SK-N-SH (cell line): ENCODE data around the gene MSMP. TPM values are rescaled to one million over a fixed set of nuclear protein-coding genes. Genes with fewer than 3 reads are reported as not detected.
A peak's percentile ranks its signal among the peaks of the same experiment; 100 is the strongest.

Source experiments
- CTCF ChIA-PET: fragments of 300-600, 350-600 bp; formaldehyde crosslinking; extraction: SDS; loops from one replicate; lab custom pipeline; 2021; lab: Yijun Ruan, JAX
- POLR2A ChIA-PET: fragments of 350-600 bp; sonication (Branson Sonifier 250); formaldehyde crosslinking; extraction: SDS; loops from one replicate; lab custom pipeline; 2020; ENCODE audit warnings: antibody characterized with exemption, inconsistent platforms; lab: Yijun Ruan, JAX
- DNase-seq: peaks from one replicate; pipeline ENCODE4 v3.0.0; 2012
- H2AFZ ChIP-seq: fragments of 200-600 bp; sonication (generic); 2 replicates; pipeline ENCODE4 v1.8.1; 2016; ENCODE audit warnings: antibody characterized with exemption, mild to moderate bottlenecking, low read depth
- H3F3A ChIP-seq: fragments of 200-600 bp; sonication (generic); replicated peaks from 2 replicates; pipeline ENCODE3; 2016; ENCODE audit warnings: antibody characterized with exemption, mild to moderate bottlenecking; ENCODE audit not compliant: insufficient read depth
- H3K27ac ChIP-seq, 2 experiments: fragments of 200-500 bp in 1 of 2; fragments of 200-600 bp in 1 of 2; sonication (Bioruptor generic) in 1 of 2; sonication (generic), shearing (Covaris generic) in 1 of 2; 2 replicates each; pipeline versions ENCODE4 v1.5.1 to v1.6.1; 2014 to 2016; ENCODE audit warnings: low read depth in 2 of 2, inconsistent platforms in 1 of 2, low read length in 1 of 2, mild to moderate bottlenecking in 1 of 2, mixed read lengths in 1 of 2
- H3K27me3 ChIP-seq: fragments of 200-600 bp; sonication (generic), shearing (Covaris generic); 2 replicates; pipeline ENCODE4 v1.6.1; 2016; ENCODE audit warnings: mixed run types; ENCODE audit not compliant: insufficient read depth
- H3K36me3 ChIP-seq, 2 experiments: fragments of 200-500 bp in 1 of 2; fragments of 200-600 bp in 1 of 2; sonication (Bioruptor generic) in 1 of 2; sonication (generic) in 1 of 2; replicated peaks in 1 of 2; 2 replicates each; pipeline versions ENCODE3 to v1.5.1; 2014 to 2016; ENCODE audit warnings: low read length in 1 of 2, mild to moderate bottlenecking in 1 of 2; ENCODE audit not compliant: insufficient read depth in 2 of 2, control insufficient read depth in 1 of 2
- H3K4me1 ChIP-seq, 2 experiments: fragments of 200-500 bp in 1 of 2; fragments of 200-600 bp in 1 of 2; sonication (Bioruptor generic) in 1 of 2; sonication (generic), shearing (Covaris generic) in 1 of 2; 2 replicates each; pipeline versions ENCODE4 v1.5.1 to v1.6.1; 2014 to 2016; ENCODE audit warnings: low read depth in 1 of 2, low read length in 1 of 2, mixed run types in 1 of 2; ENCODE audit not compliant: insufficient read depth in 2 of 2, control insufficient read depth in 1 of 2
- H3K4me2 ChIP-seq: fragments of 200-600 bp; sonication (generic), shearing (Covaris generic); 2 replicates; pipeline ENCODE4 v1.6.1; 2017; ENCODE audit warnings: mixed run types
- H3K4me3 ChIP-seq, 2 experiments: fragments of 200-500 bp in 1 of 2; fragments of 200-600 bp in 1 of 2; sonication (Bioruptor generic) in 1 of 2; sonication (generic), shearing (Covaris generic) in 1 of 2; 2 replicates each; pipeline versions ENCODE4 v1.5.1 to v1.8.1; 2014 to 2016; ENCODE audit warnings: low read depth in 2 of 2, inconsistent platforms in 1 of 2, low read length in 1 of 2, mild to moderate bottlenecking in 1 of 2, mixed read lengths in 1 of 2, moderate library complexity in 1 of 2
- H3K79me2 ChIP-seq: fragments of 200-600 bp; sonication (generic); 2 replicates; pipeline ENCODE4 v1.8.1; 2017; ENCODE audit warnings: mild to moderate bottlenecking; ENCODE audit not compliant: insufficient read depth
- H3K9ac ChIP-seq: fragments of 200-600 bp; sonication (generic); 2 replicates; pipeline ENCODE4 v1.6.1; 2017; ENCODE audit warnings: mixed run types
- H3K9me2 ChIP-seq: fragments of 200-600 bp; sonication (generic); 2 replicates; pipeline ENCODE4 v1.6.1; 2017; ENCODE audit warnings: mixed run types
- H3K9me3 ChIP-seq: fragments of 200-600 bp; sonication (generic); 2 replicates; pipeline ENCODE4 v1.6.1; 2017; ENCODE audit warnings: mixed run types, mild to moderate bottlenecking, moderate library complexity
- H4K20me1 ChIP-seq: fragments of 200-600 bp; sonication (generic); 2 replicates; pipeline ENCODE4 v1.6.1; 2017; ENCODE audit warnings: mild to moderate bottlenecking, mixed run types; ENCODE audit not compliant: insufficient read depth
- CHD2 ChIP-seq: fragments of 150-350 bp; IDR thresholded peaks from 2 replicates; pipeline ENCODE4 v1.6.1; 2018; ENCODE audit warnings: low read length; ENCODE audit not compliant: partially characterized antibody
- ELF1 ChIP-seq: IDR thresholded peaks from 2 replicates; pipeline ENCODE4 v1.4.0; 2012
- EZH2phosphoT487 ChIP-seq: fragments of 200-600 bp; sonication (generic); IDR thresholded peaks from 2 replicates; pipeline ENCODE4 v1.6.1; 2017; ENCODE audit warnings: low read depth, mixed run types, mild to moderate bottlenecking, antibody characterized with exemption, moderate library complexity, borderline replicate concordance
- FOSL2 ChIP-seq: IDR thresholded peaks from 2 replicates; pipeline ENCODE4 v1.4.0; 2012; ENCODE audit warnings: low read depth, mild to moderate bottlenecking, moderate library complexity, borderline replicate concordance
- FOXJ3 ChIP-seq: sonication (generic); formaldehyde crosslinking; IDR thresholded peaks from 2 replicates; pipeline ENCODE4 v1.5.1; 2020; ENCODE audit warnings: mild to moderate bottlenecking, missing genetic modification reagents
- GABPA ChIP-seq: IDR thresholded peaks from 2 replicates; pipeline ENCODE4 v1.4.0; 2012; ENCODE audit warnings: low read depth, mild to moderate bottlenecking
- GATA2 ChIP-seq: sonication (generic); formaldehyde crosslinking; IDR thresholded peaks from 2 replicates; pipeline ENCODE4 v1.5.0; 2020; ENCODE audit warnings: mild to moderate bottlenecking, missing genetic modification reagents
- IRF3 ChIP-seq: fragments of 150-350 bp; IDR thresholded peaks from 2 replicates; pipeline ENCODE4 v1.6.1; 2016; ENCODE audit warnings: mild to moderate bottlenecking, low read depth, low read length
- JUND ChIP-seq: IDR thresholded peaks from 2 replicates; pipeline ENCODE4 v1.4.0; 2012
- MAX ChIP-seq: IDR thresholded peaks from 2 replicates; pipeline ENCODE4 v1.4.0; 2012; ENCODE audit warnings: low read depth
- MXI1 ChIP-seq: IDR thresholded peaks from 2 replicates; pipeline ENCODE4 v1.6.1; 2012; ENCODE audit warnings: mild to moderate bottlenecking, low read depth, low read length, improper control_type of control experiment
- NFIC ChIP-seq: IDR thresholded peaks from 2 replicates; pipeline ENCODE4 v1.4.0; 2012; ENCODE audit warnings: borderline replicate concordance
- PBX3 ChIP-seq: IDR thresholded peaks from 2 replicates; pipeline ENCODE4; 2012
- POLR2AphosphoS5 ChIP-seq: IDR thresholded peaks from 2 replicates; pipeline ENCODE4 v1.6.1; 2012; ENCODE audit warnings: low read depth, low read length
- RAD21 ChIP-seq: IDR thresholded peaks from 2 replicates; pipeline ENCODE4 v1.6.1; 2012; ENCODE audit warnings: mild to moderate bottlenecking, low read length
- RCOR1 ChIP-seq: fragments of 150-350 bp; IDR thresholded peaks from 2 replicates; pipeline ENCODE4 v1.6.1; 2017; ENCODE audit warnings: antibody characterized with exemption, low read length
- RXRA ChIP-seq: IDR thresholded peaks from 2 replicates; pipeline ENCODE4 v1.4.0; 2012; ENCODE audit warnings: low read depth, mild to moderate bottlenecking, borderline replicate concordance
- SIN3A ChIP-seq: IDR thresholded peaks from 2 replicates; pipeline ENCODE4 v1.6.1; 2012; ENCODE audit warnings: low read depth, mild to moderate bottlenecking, low read length, moderate library complexity, borderline replicate concordance
- SMC3 ChIP-seq: IDR thresholded peaks from 2 replicates; pipeline ENCODE4 v1.6.1; 2012; ENCODE audit warnings: low read depth, low read length, improper control_type of control experiment
- TCF12 ChIP-seq: IDR thresholded peaks from 2 replicates; pipeline ENCODE4 v1.4.0; 2012
- TEAD4 ChIP-seq: IDR thresholded peaks from 2 replicates; pipeline ENCODE4 v1.4.0; 2012; ENCODE audit warnings: mild to moderate bottlenecking, borderline replicate concordance; ENCODE audit not compliant: insufficient read depth
- USF2 ChIP-seq: fragments of 150-350 bp; IDR thresholded peaks from 2 replicates; pipeline ENCODE4 v1.6.1; 2017; ENCODE audit warnings: antibody characterized with exemption, low read length, low read depth, borderline replicate concordance
- YY1 ChIP-seq: IDR thresholded peaks from 2 replicates; pipeline ENCODE4 v1.4.0; 2012; ENCODE audit warnings: low read depth, mild to moderate bottlenecking
- ZBTB33 ChIP-seq: IDR thresholded peaks from 2 replicates; pipeline ENCODE4 v1.4.0; 2012; ENCODE audit warnings: low read depth, borderline replicate concordance
- WGBS: methylation state at CpG from one replicate; pipeline ENCODE4 v1.1.6; 2017; ENCODE audit warnings: low lambda C conversion rate; 5-methylcytosine and 5-hydroxymethylcytosine counted together
- polyA plus RNA-seq, 3 experiments: library from polyadenylated mRNA; depleted of rRNA; stranded (reverse); fragments of >200 nt; gene quantifications; 2 replicates each; pipeline ENCODE4 v1.2.3, GENCODE V29; 2012

Gene MSMP
- polyA plus RNA-seq, 1 of the 3 experiments (the other 2 are of a cell fraction): 1.2 TPM

- Histone ChIP-seq H3K79me2 (peaks cover 35% of the 10 kb centered on the region), H3K9me2 (no peaks in the 10 kb centered on the region), H3K9me3 (no peaks in the 10 kb centered on the region), H2AFZ (no peak overlapping the region), H3K9ac (no peak overlapping the region), H3K27me3 (no peaks in the 10 kb centered on the region), H4K20me1 (peaks cover 3% of the 10 kb centered on the region; the same call in 1 of the 2 replicates), H3K36me3 (peaks cover 57 to 69% of the 10 kb centered on the region in 2 experiments), H3F3A (peaks cover 55% of the 10 kb centered on the region), H3K4me1 (peaks cover 11 to 13% of the 10 kb centered on the region in 2 experiments; a peak in 3 of 4 replicates), H3K4me2 (no peak overlapping the region), H3K4me3 (no peak overlapping the region), H3K27ac (peak overlapping the region in 1 of 2 experiments; percentile 10; a peak in 1 of 4 replicates)
- DNase-seq: no peak
- TF ChIP-seq JUND (no peak), TCF12 (no peak), MXI1 (no peak), TEAD4 (no peak), ELF1 (no peak), NFIC (no peak), RXRA (no peak), SMC3 (no peak), MAX (no peak), POLR2AphosphoS5 (no peak), YY1 (no peak)
- POLR2A ChIA-PET: interaction anchor here (0.9 to 1.1 kb wide), 2 partner anchors 12 to 20 kb away, joined by 3 to 5 read pairs; partner anchors contain the start of genes GBA2 and RGP1
- CTCF ChIA-PET: interaction anchor here (1.0 to 6.5 kb wide), 6 partner anchors 10 to 79 kb away, joined by 3 to 88 read pairs (median 7); partner anchors contain the start of genes CCDC107, GBA2, RGP1 and RMRP
- WGBS: 93% methylated on average over 3 of the region's 7 CpGs
These were observed 16.9 kb downstream of the MSMP start for GRCh38 chr9:35737143-35737542.

- no peak overlapping the region for H2AFZ ChIP-seq
- peaks cover 38% of the 10 kb centered on the region for H3K79me2 ChIP-seq
- H3K36me3 ChIP-seq: peaks cover 54 to 64% of the 10 kb centered on the region in 2 experiments
- H4K20me1 ChIP-seq: peaks cover 3% of the 10 kb centered on the region; the same call in 1 of the 2 replicates
- H3K9me3 ChIP-seq: no peaks in the 10 kb centered on the region
- ChIA-PET CTCF (interaction anchor here (0.5 to 6.5 kb wide), 19 partner anchors 9 to 769 kb away, joined by 3 to 88 read pairs (median 3); partner anchors contain the start of genes CCDC107, GBA2, HRCT1 and MSMP), POLR2A (interaction anchor here (1.1 to 1.2 kb wide), 2 partner anchors 12 to 21 kb away, joined by 3 to 7 read pairs; partner anchors contain the start of genes GBA2 and RGP1)
- H3K4me3 ChIP-seq: no peak overlapping the region
- H3F3A ChIP-seq: peaks cover 57% of the 10 kb centered on the region
- H3K4me2 ChIP-seq: no peak overlapping the region
- H3K9ac ChIP-seq: no peak overlapping the region
- peak overlapping the region; percentile 10 to 28; a peak in 3 of 4 replicates for H3K27ac ChIP-seq
- peak; percentile 69 for DNase-seq
- no peaks in the 10 kb centered on the region for H3K27me3 ChIP-seq
- H3K9me2 ChIP-seq: no peaks in the 10 kb centered on the region
- H3K4me1 ChIP-seq: peaks cover 11 to 13% of the 10 kb centered on the region in 2 experiments
- WGBS: 51% methylated on average over 3 of the region's 5 CpGs
- TF ChIP-seq NFIC: no peak
- TF ChIP-seq GABPA: no peak
- TF ChIP-seq RCOR1: no peak
- no peak for TF ChIP-seq USF2
- TF ChIP-seq SIN3A: no peak
- no peak for TF ChIP-seq FOSL2
- no peak for TF ChIP-seq YY1
- TF ChIP-seq GATA2: no peak
- no peak for TF ChIP-seq IRF3
- no peak for TF ChIP-seq ELF1
- TF ChIP-seq EZH2phosphoT487: no peak
- TF ChIP-seq CHD2: no peak
- no peak for TF ChIP-seq ZBTB33
- no peak for TF ChIP-seq PBX3
- TF ChIP-seq FOXJ3 (CRISPR knock-in tag): no peak
- peak; percentile 69 for TF ChIP-seq RAD21
- TF ChIP-seq POLR2AphosphoS5: no peak; the same call in 1 of the 2 replicates
These were observed 17.9 kb downstream of the MSMP start for GRCh38 chr9:35736201-35736633.
